Neural cell (in vitro differentiated cells): Measurements from ENCODE around the gene PTCSC3. TPM values are rescaled to one million over a fixed set of nuclear protein-coding genes. Genes with fewer than 3 reads are reported as not detected.
"Not testable (repeated sequence)": the region's sequence is repeated elsewhere in the genome, so short reads cannot be mapped to it uniquely, and the experiment has no call there.

Experiments used
- H2AFZ ChIP-seq: fragments of 200-600, 300-800 bp; sonication (generic), shearing (Covaris generic); 2 replicates; pipeline ENCODE4 v1.6.0; 2014; ENCODE audit warnings: low read depth, mild to moderate bottlenecking, antibody characterized with exemption, low read length, moderate library complexity
- H3F3A ChIP-seq: fragments of 200-600 bp; shearing (Covaris generic); 2 replicates; pipeline ENCODE4 v1.6.1; 2016; ENCODE audit warnings: mild to moderate bottlenecking, moderate library complexity, mixed read lengths, antibody characterized with exemption, low read length; ENCODE audit not compliant: insufficient read depth, poor library complexity, severe bottlenecking
- H3K27ac ChIP-seq: fragments of 200-600, 300-800 bp; sonication (generic), shearing (Covaris generic); 2 replicates; pipeline ENCODE4 v1.5.1; 2014; ENCODE audit warnings: mild to moderate bottlenecking, low read length, moderate library complexity
- H3K27me3 ChIP-seq: fragments of 300-800, 200-600 bp; sonication (generic), shearing (Covaris generic); 2 replicates; pipeline ENCODE4 v1.6.0; 2014; ENCODE audit warnings: mild to moderate bottlenecking, low read depth, low read length, moderate library complexity; ENCODE audit not compliant: insufficient read depth
- H3K36me3 ChIP-seq: fragments of 300-800, 200-600 bp; sonication (generic), shearing (Covaris generic); 2 replicates; pipeline ENCODE4 v1.5.1; 2014; ENCODE audit warnings: mild to moderate bottlenecking, antibody characterized with exemption, low read length, moderate library complexity; ENCODE audit not compliant: insufficient read depth
- H3K4me2 ChIP-seq: fragments of 300-800, 200-600 bp; sonication (generic), shearing (Covaris generic); 2 replicates; pipeline ENCODE4 v1.6.0; 2014; ENCODE audit warnings: mild to moderate bottlenecking, low read length
- H3K4me3 ChIP-seq: fragments of 300-800, 200-600 bp; sonication (generic), shearing (Covaris generic); 2 replicates; pipeline ENCODE4 v1.5.1; 2014; ENCODE audit warnings: mild to moderate bottlenecking, low read length, moderate library complexity
- H3K79me2 ChIP-seq: fragments of 200-600 bp; shearing (Covaris generic); replicated peaks from 2 replicates; pipeline ENCODE4 v1.6.0; 2014; ENCODE audit warnings: mild to moderate bottlenecking, low read length, moderate library complexity; ENCODE audit not compliant: insufficient read depth
- H3K9ac ChIP-seq: fragments of 300-800, 200-600 bp; sonication (generic), shearing (Covaris generic); 2 replicates; pipeline ENCODE4 v1.6.1; 2016; ENCODE audit warnings: mild to moderate bottlenecking, low read length, mixed read lengths
- H3K9me2 ChIP-seq: fragments of 200-600 bp; shearing (Covaris generic); 2 replicates; pipeline ENCODE4 v1.6.1; 2016; ENCODE audit warnings: mild to moderate bottlenecking, low read length, mixed read lengths; ENCODE audit not compliant: insufficient read depth
- H3K9me3 ChIP-seq: fragments of 200-600, 300-800 bp; sonication (generic), shearing (Covaris generic); 2 replicates; pipeline ENCODE4 v1.6.1; 2016; ENCODE audit warnings: mild to moderate bottlenecking, mixed run types, low read length, moderate library complexity, mixed read lengths
- H4K20me1 ChIP-seq: fragments of 200-600 bp; shearing (Covaris generic); 2 replicates; pipeline ENCODE4 v1.6.1; 2016; ENCODE audit warnings: mild to moderate bottlenecking, mixed run types; ENCODE audit not compliant: insufficient read depth
- EP300 ChIP-seq: fragments of 450-650 bp; conservative IDR thresholded peaks from 2 replicates; pipeline ENCODE4 v1.6.1; 2014; ENCODE audit warnings: antibody characterized with exemption, mild to moderate bottlenecking, moderate library complexity; ENCODE audit not compliant: poor library complexity, severe bottlenecking
- EZH2 ChIP-seq: fragments of 200-600, 300-800 bp; shearing (Covaris generic), sonication (generic); IDR thresholded peaks from 2 replicates; pipeline ENCODE4 v1.6.1; 2014; ENCODE audit warnings: antibody characterized with exemption, low read length, borderline replicate concordance, mild to moderate bottlenecking; ENCODE audit not compliant: insufficient read depth, poor library complexity, severe bottlenecking
- MXI1 ChIP-seq: fragments of 450-650 bp; conservative IDR thresholded peaks from 2 replicates; pipeline ENCODE4 v1.6.1; 2014; ENCODE audit warnings: antibody characterized with exemption, mild to moderate bottlenecking; ENCODE audit not compliant: poor library complexity, severe bottlenecking
- POLR2AphosphoS5 ChIP-seq: IDR thresholded peaks from 2 replicates; pipeline ENCODE4 v1.6.1; 2012
- RAD21 ChIP-seq: fragments of 450-650 bp; conservative IDR thresholded peaks from 2 replicates; pipeline ENCODE4 v1.6.1; 2014; ENCODE audit warnings: antibody characterized with exemption, mild to moderate bottlenecking, moderate library complexity
- REST ChIP-seq: IDR thresholded peaks from 2 replicates; pipeline ENCODE4 v1.6.1; 2012; ENCODE audit warnings: borderline replicate concordance
- SMC3 ChIP-seq: fragments of 450-650 bp; conservative IDR thresholded peaks from 2 replicates; pipeline ENCODE4 v1.6.1; 2014; ENCODE audit warnings: antibody characterized with exemption, mild to moderate bottlenecking, moderate library complexity; ENCODE audit not compliant: poor library complexity
- TAF1 ChIP-seq: IDR thresholded peaks from 2 replicates; pipeline ENCODE4 v1.6.1; 2012; ENCODE audit warnings: low read depth
- polyA plus RNA-seq: library from polyadenylated mRNA; depleted of rRNA; stranded (reverse); fragments of >200 nt; gene quantifications from 2 replicates; pipeline ENCODE4 v1.2.3, GENCODE V29; 2014
- TF ChIP-seq, protein P1 (sequence below): fragments of 450-650 bp; IDR thresholded peaks from 2 replicates; pipeline ENCODE4 v1.5.1; 2014; ENCODE audit warnings: antibody characterized with exemption, mild to moderate bottlenecking, moderate library complexity; ENCODE audit not compliant: poor library complexity, severe bottlenecking

The PTCSC3 gene
- polyA plus RNA-seq, 1 donor from 2014 or later: not detected

GRCh38 chr14:36105401-36105800, 71.1 kb downstream of the PTCSC3 start:
- no peaks in the 10 kb centered on the region for H3K79me2 ChIP-seq
- H3K36me3 ChIP-seq: no peaks in the 10 kb centered on the region
- TF ChIP-seq POLR2AphosphoS5: no peak
- peak; percentile 19 for TF ChIP-seq RAD21
- H3K9me3 ChIP-seq: no peaks in the 10 kb centered on the region
- H3K4me3 ChIP-seq: no peak overlapping the region
- no peaks in the 10 kb centered on the region for H3K9me2 ChIP-seq
- no peak overlapping the region for H2AFZ ChIP-seq
- H3F3A ChIP-seq: no peaks in the 10 kb centered on the region
- no peak overlapping the region for H3K9ac ChIP-seq
- H4K20me1 ChIP-seq: no peaks in the 10 kb centered on the region
- H3K27me3 ChIP-seq: no peaks in the 10 kb centered on the region
- no peak overlapping the region for H3K4me2 ChIP-seq
- no peak overlapping the region for H3K27ac ChIP-seq

GRCh38 chr14:36104258-36104657, 72.3 kb downstream of the PTCSC3 start:
- not testable (repeated sequence) for H3K9ac ChIP-seq, H3K79me2 ChIP-seq, H3F3A ChIP-seq, H3K27ac ChIP-seq, H3K9me2 ChIP-seq, H3K36me3 ChIP-seq, H3K9me3 ChIP-seq, H3K27me3 ChIP-seq, H2AFZ ChIP-seq, H4K20me1 ChIP-seq, H3K4me2 ChIP-seq, H3K4me3 ChIP-seq

DNA sequence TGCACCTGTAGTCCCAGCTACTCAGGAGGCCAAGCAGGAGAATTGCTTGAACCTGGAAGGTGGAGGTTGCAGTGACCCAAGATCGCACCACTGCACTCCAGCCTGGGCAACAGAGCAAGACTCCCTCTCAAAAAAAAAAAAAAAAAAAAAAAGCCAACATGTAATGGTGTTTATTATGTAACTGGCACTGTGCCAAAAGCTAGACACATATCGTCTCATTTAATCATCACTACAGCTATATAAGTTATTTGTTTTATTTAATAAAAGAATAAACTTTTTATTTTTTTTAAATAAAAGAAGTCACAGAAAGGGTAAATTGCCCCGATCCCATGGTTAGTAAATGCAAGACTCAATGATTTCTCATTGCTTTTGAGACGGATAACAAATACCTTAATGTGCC, 76.9 kb downstream of the PTCSC3 start:
- Histone ChIP-seq H2AFZ (no peak overlapping the region), H3K4me2 (no peak overlapping the region), H3K9ac (no peak overlapping the region), H3K27me3 (no peaks in the 10 kb centered on the region), H3K9me2 (no peaks in the 10 kb centered on the region), H3K79me2 (no peaks in the 10 kb centered on the region), H4K20me1 (no peaks in the 10 kb centered on the region), H3K27ac (no peak overlapping the region), H3K9me3 (no peaks in the 10 kb centered on the region), H3K4me3 (no peak overlapping the region), H3F3A (no peaks in the 10 kb centered on the region), H3K36me3 (no peaks in the 10 kb centered on the region)
- TF ChIP-seq EZH2 (no peak), MXI1 (no peak), REST (no peak), EP300 (no peak), SMC3 (no peak), POLR2AphosphoS5 (no peak), RAD21 (no peak), TAF1 (no peak)
- TF ChIP-seq, protein P1, sequence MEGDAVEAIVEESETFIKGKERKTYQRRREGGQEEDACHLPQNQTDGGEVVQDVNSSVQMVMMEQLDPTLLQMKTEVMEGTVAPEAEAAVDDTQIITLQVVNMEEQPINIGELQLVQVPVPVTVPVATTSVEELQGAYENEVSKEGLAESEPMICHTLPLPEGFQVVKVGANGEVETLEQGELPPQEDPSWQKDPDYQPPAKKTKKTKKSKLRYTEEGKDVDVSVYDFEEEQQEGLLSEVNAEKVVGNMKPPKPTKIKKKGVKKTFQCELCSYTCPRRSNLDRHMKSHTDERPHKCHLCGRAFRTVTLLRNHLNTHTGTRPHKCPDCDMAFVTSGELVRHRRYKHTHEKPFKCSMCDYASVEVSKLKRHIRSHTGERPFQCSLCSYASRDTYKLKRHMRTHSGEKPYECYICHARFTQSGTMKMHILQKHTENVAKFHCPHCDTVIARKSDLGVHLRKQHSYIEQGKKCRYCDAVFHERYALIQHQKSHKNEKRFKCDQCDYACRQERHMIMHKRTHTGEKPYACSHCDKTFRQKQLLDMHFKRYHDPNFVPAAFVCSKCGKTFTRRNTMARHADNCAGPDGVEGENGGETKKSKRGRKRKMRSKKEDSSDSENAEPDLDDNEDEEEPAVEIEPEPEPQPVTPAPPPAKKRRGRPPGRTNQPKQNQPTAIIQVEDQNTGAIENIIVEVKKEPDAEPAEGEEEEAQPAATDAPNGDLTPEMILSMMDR: no peak
